ENCODE data around the gene CDH23.

The CDH23 gene

GRCh38 chr10:71616817-71617654 is 220.3 kb downstream of the CDH23 start:
- no peak overlapping the region for H2AFZ ChIP-seq (ENCODE audit: low read length)
- TF ChIP-seq CTCF (IDR thresholded peaks at IDR 0.05; ENCODE audit: low read length) (no peak), EZH2phosphoT487 (IDR thresholded peaks at IDR 0.05; ENCODE audit: low read length) (no peak), EZH2 (optimal IDR thresholded peaks at IDR 0.05; ENCODE audit: low read depth, low read length) (no peak)
- DNase-seq, result no peak
- H3K9me3 ChIP-seq (replicated peaks; ENCODE audit: insufficient read depth, low read length), result no peaks in the 10 kb centered on the region
- H3K36me3 ChIP-seq (replicated peaks; ENCODE audit: insufficient read depth, low read length), result no peaks in the 10 kb centered on the region
- H3K79me2 ChIP-seq (ENCODE audit: low read length), result no peaks in the 10 kb centered on the region
- peaks cover 51% of the 10 kb centered on the region for H3K27me3 ChIP-seq (replicated peaks; ENCODE audit: insufficient read depth, low read length)
- no peaks in the 10 kb centered on the region for H3K9me2 ChIP-seq (replicated peaks; ENCODE audit: insufficient read depth, low read length)
- H3F3A ChIP-seq (ENCODE audit: insufficient read depth, low read length), result no peaks in the 10 kb centered on the region
- H3K4me1 ChIP-seq (ENCODE audit: low read length), result peaks cover 7% of the 10 kb centered on the region; the same call in 1 of the 2 replicates
- H3K4me3 ChIP-seq (ENCODE audit: low read length), result no peak overlapping the region
- H4K20me1 ChIP-seq (ENCODE audit: insufficient read depth, low read length), result no peaks in the 10 kb centered on the region
- H3K4me2 ChIP-seq (ENCODE audit: low read depth, low read length), result no peak overlapping the region
- H3K27ac ChIP-seq (ENCODE audit: low read length), result no peak overlapping the region
- H3K9ac ChIP-seq (ENCODE audit: low read length), result no peak overlapping the region

DNA sequence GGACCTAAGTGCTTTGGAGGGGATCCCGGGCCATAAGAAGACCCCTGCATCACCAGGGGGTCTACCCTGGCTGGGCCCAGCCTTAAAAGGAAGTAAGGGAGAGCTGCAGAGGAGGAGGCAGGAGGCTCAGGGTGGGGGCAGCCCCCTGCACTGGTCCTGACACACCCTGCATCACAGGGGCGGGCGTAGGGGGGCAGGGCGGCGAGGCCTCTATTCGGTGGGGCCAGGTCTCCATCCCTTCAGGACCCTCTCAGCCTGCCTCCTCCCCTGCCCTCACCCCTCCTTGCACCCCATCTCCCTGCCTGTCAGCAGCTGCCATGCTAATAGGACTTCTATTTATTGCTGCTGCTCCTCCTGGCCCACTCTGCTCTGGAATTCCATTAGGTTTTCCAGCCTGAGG is 221.5 kb downstream of the CDH23 start:
- peaks cover 8% of the 10 kb centered on the region; the same call in 1 of the 2 replicates for H3K4me1 ChIP-seq (ENCODE audit: low read length)
- no peaks in the 10 kb centered on the region for H3K9me3 ChIP-seq (replicated peaks; ENCODE audit: insufficient read depth, low read length)
- no peak overlapping the region for H2AFZ ChIP-seq (ENCODE audit: low read length)
- no peaks in the 10 kb centered on the region for H3F3A ChIP-seq (ENCODE audit: insufficient read depth, low read length)
- no peaks in the 10 kb centered on the region for H3K79me2 ChIP-seq (ENCODE audit: low read length)
- H3K36me3 ChIP-seq (replicated peaks; ENCODE audit: insufficient read depth, low read length), result no peaks in the 10 kb centered on the region
- H4K20me1 ChIP-seq (ENCODE audit: insufficient read depth, low read length), result no peaks in the 10 kb centered on the region
- no peak overlapping the region for H3K9ac ChIP-seq (ENCODE audit: low read length)
- H3K27ac ChIP-seq (ENCODE audit: low read length), result no peak overlapping the region
- no peak for TF ChIP-seq EZH2 (optimal IDR thresholded peaks at IDR 0.05; ENCODE audit: low read depth, low read length)
- no peak for TF ChIP-seq EZH2phosphoT487 (IDR thresholded peaks at IDR 0.05; ENCODE audit: low read length)
- TF ChIP-seq CTCF (IDR thresholded peaks at IDR 0.05; ENCODE audit: low read length), result no peak
- DNase-seq, result no peak
- no peak overlapping the region for H3K4me2 ChIP-seq (ENCODE audit: low read depth, low read length)
- peaks cover 59% of the 10 kb centered on the region for H3K27me3 ChIP-seq (replicated peaks; ENCODE audit: insufficient read depth, low read length)
- no peak overlapping the region for H3K4me3 ChIP-seq (ENCODE audit: low read length)
- no peaks in the 10 kb centered on the region for H3K9me2 ChIP-seq (replicated peaks; ENCODE audit: insufficient read depth, low read length)

DNA sequence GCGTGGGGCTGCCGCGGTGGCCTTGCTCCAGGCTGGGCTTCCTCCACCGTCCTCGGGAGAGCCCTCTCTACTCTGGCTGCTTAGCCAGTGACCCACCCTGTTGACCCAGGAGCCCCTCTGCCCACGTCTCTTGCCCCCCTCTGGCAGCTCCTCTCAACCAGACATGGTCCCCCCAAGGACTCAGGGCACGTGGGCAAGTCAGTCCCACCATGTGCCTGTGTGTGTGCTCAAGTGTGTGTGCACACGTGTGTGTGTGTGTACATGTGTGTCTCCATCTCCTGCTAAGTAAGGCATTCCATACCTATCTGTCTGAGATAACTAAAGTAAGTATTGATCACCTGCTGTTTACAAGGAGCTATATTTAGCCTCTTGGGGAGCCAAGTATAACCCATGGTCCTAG is 221.9 kb downstream of the CDH23 start:
- no peak for TF ChIP-seq EZH2phosphoT487 (IDR thresholded peaks at IDR 0.05; ENCODE audit: low read length)
- TF ChIP-seq CTCF (IDR thresholded peaks at IDR 0.05; ENCODE audit: low read length), result no peak
- no peak for TF ChIP-seq EZH2 (optimal IDR thresholded peaks at IDR 0.05; ENCODE audit: low read depth, low read length)
- Histone ChIP-seq H3K36me3 (replicated peaks; ENCODE audit: insufficient read depth, low read length) (no peaks in the 10 kb centered on the region), H3K4me2 (ENCODE audit: low read depth, low read length) (no peak overlapping the region), H3K9me3 (replicated peaks; ENCODE audit: insufficient read depth, low read length) (no peaks in the 10 kb centered on the region), H4K20me1 (ENCODE audit: insufficient read depth, low read length) (no peaks in the 10 kb centered on the region), H3K4me3 (ENCODE audit: low read length) (no peak overlapping the region), H3K79me2 (ENCODE audit: low read length) (no peaks in the 10 kb centered on the region), H3K9me2 (replicated peaks; ENCODE audit: insufficient read depth, low read length) (no peaks in the 10 kb centered on the region), H3K27me3 (replicated peaks; ENCODE audit: insufficient read depth, low read length) (peaks cover 58% of the 10 kb centered on the region), H3K4me1 (ENCODE audit: low read length) (peaks cover 8% of the 10 kb centered on the region; the same call in 1 of the 2 replicates), H3K27ac (ENCODE audit: low read length) (no peak overlapping the region), H2AFZ (ENCODE audit: low read length) (no peak overlapping the region), H3F3A (ENCODE audit: insufficient read depth, low read length) (no peaks in the 10 kb centered on the region), H3K9ac (ENCODE audit: low read length) (no peak overlapping the region)
- no peak for DNase-seq

All from MM.1S (cell line).